Fibroblast of lung (primary cell): ENCODE data around the gene WWOX. TPM values are rescaled to one million over a fixed set of nuclear protein-coding genes. Genes with fewer than 3 reads are reported as not detected.

Source experiments
- DNase-seq, 2 donors: peaks; one replicate each; pipeline versions ENCODE4 v3.0.0 to v3.0.0-alpha.2; 2010; ENCODE audit warnings: low read depth in 2 of 2
- H2AFZ ChIP-seq: 2 replicates; pipeline ENCODE4 v1.5.1; 2012; ENCODE audit warnings: low read length, control low read depth, inconsistent platforms
- H3K27ac ChIP-seq: 2 replicates; pipeline ENCODE4 v1.5.1; 2011; ENCODE audit warnings: low read length, control low read depth; ENCODE audit not compliant: insufficient read depth
- H3K27me3 ChIP-seq: 2 replicates; pipeline ENCODE4 v1.5.1; 2011; ENCODE audit warnings: mild to moderate bottlenecking, low read length; ENCODE audit not compliant: control insufficient read depth, insufficient read depth
- H3K36me3 ChIP-seq: 2 replicates; pipeline ENCODE4 v1.5.1; 2011; ENCODE audit warnings: low read length; ENCODE audit not compliant: control insufficient read depth, insufficient read depth
- H3K4me1 ChIP-seq: 2 replicates; pipeline ENCODE4 v1.5.1; 2011; ENCODE audit warnings: low read length; ENCODE audit not compliant: control insufficient read depth, insufficient read depth; ENCODE audit errors: extremely low read depth
- H3K4me2 ChIP-seq: 2 replicates; pipeline ENCODE4 v1.5.1; 2011; ENCODE audit warnings: low read length, control low read depth; ENCODE audit not compliant: insufficient read depth; ENCODE audit errors: extremely low read depth
- H3K4me3 ChIP-seq, 4 experiments: fragments of 200-600 bp in 1 of 4; sonication (generic) in 1 of 4; replicated peaks in 1 of 4; 2 replicates each; pipeline ENCODE4 v1.5.1; 2011 to 2016; ENCODE audit warnings: low read length in 4 of 4, low read depth in 3 of 4, mild to moderate bottlenecking in 3 of 4, control low read depth in 2 of 4, inconsistent platforms in 1 of 4, mixed read lengths in 1 of 4; ENCODE audit not compliant: insufficient read depth in 1 of 4; ENCODE audit errors: control extremely low read depth in 1 of 4
- H3K79me2 ChIP-seq: 2 replicates; pipeline ENCODE4 v1.5.1; 2012; ENCODE audit warnings: mild to moderate bottlenecking, low read length, inconsistent platforms; ENCODE audit not compliant: control insufficient read depth, insufficient read depth
- H3K9ac ChIP-seq: 2 replicates; pipeline ENCODE4 v1.5.1; 2011; ENCODE audit warnings: mild to moderate bottlenecking, low read length, control low read depth; ENCODE audit not compliant: insufficient read depth
- H3K9me3 ChIP-seq: 2 replicates; pipeline ENCODE4 v1.5.1; 2012; ENCODE audit warnings: low read depth, low read length; ENCODE audit not compliant: control insufficient read depth, insufficient read depth
- H4K20me1 ChIP-seq: 2 replicates; pipeline ENCODE4 v1.5.1; 2011; ENCODE audit warnings: low read length; ENCODE audit not compliant: control insufficient read depth, insufficient read depth; ENCODE audit errors: extremely low read depth
- CTCF ChIP-seq, 2 donors: IDR thresholded peaks in 1 of 2; conservative IDR thresholded peaks in 1 of 2; 1 replicate in 1 of 2; 2 replicates in 1 of 2; pipeline ENCODE4 v1.5.1; 2011 to 2012; ENCODE audit warnings: low read length in 2 of 2, control low read depth in 1 of 2, inconsistent platforms in 1 of 2, low read depth in 1 of 2, mild to moderate bottlenecking in 1 of 2
- EZH2 ChIP-seq: IDR thresholded peaks from 2 replicates; pipeline ENCODE4 v1.5.1; 2012; ENCODE audit warnings: low read length, control low read depth, mild to moderate bottlenecking; ENCODE audit errors: missing control alignments
- polyA plus RNA-seq, 2 donors: library from polyadenylated mRNA; depleted of rRNA in 1 of 2; stranded (reverse) in 1 of 2; unstranded in 1 of 2; fragments of >200 nt; gene quantifications; 2 replicates each; pipeline ENCODE4 v1.2.1, GENCODE V29; 2011 to 2012; ENCODE audit warnings: missing spikeins in 1 of 2
- total RNA-seq: library from RNA; depleted of rRNA; stranded (reverse); fragments of >200 nt; gene quantifications from 2 replicates; pipeline ENCODE4 v1.2.1, GENCODE V29; 2014

Gene WWOX
- total and polyA plus RNA-seq, 2 donors (not counting 1 experiment from before 2014, with no cell fraction given) = 5.6 to 16.3 TPM

- no peaks in the 10 kb centered on the region for H3K4me1 ChIP-seq
- no peak for DNase-seq
- H4K20me1 ChIP-seq = no peaks in the 10 kb centered on the region
- H3K27ac ChIP-seq = no peak overlapping the region
- no peaks in the 10 kb centered on the region for H3K9me3 ChIP-seq
- H3K79me2 ChIP-seq = no peaks in the 10 kb centered on the region
- H2AFZ ChIP-seq = no peak overlapping the region
- H3K27me3 ChIP-seq = no peaks in the 10 kb centered on the region
- H3K9ac ChIP-seq = no peak overlapping the region
- H3K4me3 ChIP-seq = no peak overlapping the region
- H3K4me2 ChIP-seq = no peak overlapping the region
- no peaks in the 10 kb centered on the region for H3K36me3 ChIP-seq
- TF ChIP-seq CTCF (conservative IDR thresholded peaks at IDR 0.05 in 1 of 2, IDR thresholded peaks at IDR 0.05 in 1 of 2; ENCODE audit: low read depth in 1 of 2, low read length in 2 of 2) = no peak
- TF ChIP-seq EZH2 = no peak
These were observed 1029.3 kb downstream of the WWOX start for GRCh38 chr16:79128706-79129105.

- no peak overlapping the region for H3K9ac ChIP-seq
- no peak for DNase-seq
- no peak for TF ChIP-seq CTCF (conservative IDR thresholded peaks at IDR 0.05 in 1 of 2, IDR thresholded peaks at IDR 0.05 in 1 of 2; ENCODE audit: low read depth in 1 of 2, low read length in 2 of 2)
- no peak for TF ChIP-seq EZH2
These were observed 1031.2 kb downstream of the WWOX start for GRCh38 chr16:79130616-79131015.

GRCh38 chr16:79131321-79132075 is 1032.0 kb downstream of the WWOX start:
- TF ChIP-seq EZH2 (no peak), CTCF (conservative IDR thresholded peaks at IDR 0.05 in 1 of 2, IDR thresholded peaks at IDR 0.05 in 1 of 2; ENCODE audit: low read depth in 1 of 2, low read length in 2 of 2) (no peak)
- DNase-seq = no peak
- no peak overlapping the region for H2AFZ ChIP-seq

More at GRCh38 chr16:79130616-79131015, 1031.2 kb downstream of the WWOX start:
- no peaks in the 10 kb centered on the region for H4K20me1 ChIP-seq
- H3K4me2 ChIP-seq = no peak overlapping the region
- H3K79me2 ChIP-seq = no peaks in the 10 kb centered on the region
- no peaks in the 10 kb centered on the region for H3K9me3 ChIP-seq
- no peak overlapping the region for H3K27ac ChIP-seq
- H3K27me3 ChIP-seq = no peaks in the 10 kb centered on the region
- no peaks in the 10 kb centered on the region for H3K4me1 ChIP-seq
- no peak overlapping the region for H3K4me3 ChIP-seq
- no peak overlapping the region for H2AFZ ChIP-seq
- no peaks in the 10 kb centered on the region for H3K36me3 ChIP-seq

More at GRCh38 chr16:79131321-79132075, 1032.0 kb downstream of the WWOX start:
- Histone ChIP-seq H3K9ac (no peak overlapping the region), H3K9me3 (no peaks in the 10 kb centered on the region), H4K20me1 (no peaks in the 10 kb centered on the region), H3K27ac (no peak overlapping the region), H3K36me3 (no peaks in the 10 kb centered on the region), H3K4me1 (no peaks in the 10 kb centered on the region), H3K4me3 (no peak overlapping the region), H3K79me2 (no peaks in the 10 kb centered on the region), H3K27me3 (no peaks in the 10 kb centered on the region), H3K4me2 (no peak overlapping the region)
